Endothelial cell of umbilical vein (primary cell): Measurements from ENCODE around the gene SCN4A. TPM values are rescaled to one million over a fixed set of nuclear protein-coding genes. Genes with fewer than 3 reads are reported as not detected.

ENCODE experiments used
- BruUV-seq: library from RNA; stranded (reverse); fragments of 400-500 nt; replicated peaks from 2 replicates; lab custom pipeline; 2021; lab: Mats Ljungman, UMichigan
- CTCF ChIA-PET: fragments of 300-600, 350-600 bp; sonication (Branson Sonifier 250); formaldehyde crosslinking; loops from one replicate; lab custom pipeline; 2021; ENCODE audit warnings: antibody characterized with exemption, inconsistent platforms; lab: Charles Lee
- POLR2A ChIA-PET: fragments of 300-600, 350-600 bp; sonication (Branson Sonifier 250); formaldehyde crosslinking; loops from one replicate; lab custom pipeline; 2021; ENCODE audit warnings: antibody characterized with exemption, inconsistent platforms; lab: Charles Lee
- DNase-seq: peaks from one replicate; pipeline ENCODE4 v3.0.0-alpha.2; 2011; ENCODE audit warnings: low read depth, low spot score
- FAIRE-seq: peaks from 2 replicates; lab custom pipeline; 2011; peaks lifted over from hg19 to GRCh38; lab: Jason Lieb, UNC
- H2AFZ ChIP-seq: 2 replicates; pipeline ENCODE4 v1.6.0; 2012; ENCODE audit warnings: low read depth, low read length, control low read depth, inconsistent platforms
- H3K27ac ChIP-seq: 2 replicates; pipeline ENCODE4 v1.5.1; 2011; ENCODE audit warnings: low read depth, mild to moderate bottlenecking, control low read depth, low read length, moderate library complexity; ENCODE audit not compliant: insufficient read depth
- H3K27me3 ChIP-seq, 2 experiments: 2 replicates each; pipeline versions ENCODE4 v1.6.0 to v1.6.1; 2011; ENCODE audit warnings: low read length in 2 of 2, mixed read lengths in 1 of 2; ENCODE audit not compliant: control insufficient read depth in 2 of 2, insufficient read depth in 2 of 2
- H3K36me3 ChIP-seq, 2 experiments: 2 replicates in 1 of 2; 3 replicates in 1 of 2; pipeline ENCODE4 v1.5.1; 2011; ENCODE audit warnings: low read length in 2 of 2, mild to moderate bottlenecking in 1 of 2, moderate library complexity in 1 of 2; ENCODE audit not compliant: control insufficient read depth in 2 of 2, insufficient read depth in 2 of 2; ENCODE audit errors: extremely low read depth in 1 of 2
- H3K4me1 ChIP-seq: 3 replicates; pipeline ENCODE4 v1.5.1; 2011; ENCODE audit warnings: mild to moderate bottlenecking, low read length; ENCODE audit not compliant: control insufficient read depth, insufficient read depth; ENCODE audit errors: extremely low read depth
- H3K4me2 ChIP-seq: 2 replicates; pipeline ENCODE4 v1.6.1; 2011; ENCODE audit warnings: low read length, control low read depth, mixed read lengths; ENCODE audit not compliant: insufficient read depth
- H3K4me3 ChIP-seq, 3 experiments: fragments of 200-600 bp in 1 of 3; sonication (generic), shearing (Covaris generic) in 1 of 3; replicated peaks in 1 of 3; 2 replicates each; pipeline ENCODE4 v1.5.1; 2011 to 2016; ENCODE audit warnings: control low read depth in 3 of 3, low read length in 3 of 3, mild to moderate bottlenecking in 2 of 3, inconsistent platforms in 1 of 3, low read depth in 1 of 3, moderate library complexity in 1 of 3; ENCODE audit not compliant: insufficient read depth in 1 of 3
- H3K79me2 ChIP-seq: 2 replicates; pipeline ENCODE4 v1.6.0; 2012; ENCODE audit warnings: low read length, inconsistent platforms; ENCODE audit not compliant: control insufficient read depth, insufficient read depth
- H3K9ac ChIP-seq: replicated peaks from 2 replicates; pipeline ENCODE3; 2011; ENCODE audit warnings: low read length, control low read depth; ENCODE audit not compliant: insufficient read depth; ENCODE audit errors: extremely low read depth
- H3K9me1 ChIP-seq: replicated peaks from 3 replicates; pipeline ENCODE4 v1.6.0; 2011; ENCODE audit warnings: mild to moderate bottlenecking, low read length; ENCODE audit not compliant: control insufficient read depth, insufficient read depth; ENCODE audit errors: extremely low read depth
- H3K9me3 ChIP-seq: replicated peaks from 2 replicates; pipeline ENCODE4 v1.5.1; 2012; ENCODE audit warnings: low read length, inconsistent platforms; ENCODE audit not compliant: control insufficient read depth, insufficient read depth
- H4K20me1 ChIP-seq: replicated peaks from 2 replicates; pipeline ENCODE3; 2011; ENCODE audit warnings: mild to moderate bottlenecking, low read length; ENCODE audit not compliant: control insufficient read depth, insufficient read depth; ENCODE audit errors: extremely low read depth
- EZH2 ChIP-seq: IDR thresholded peaks from 2 replicates; pipeline ENCODE4 v1.6.1; 2012; ENCODE audit warnings: borderline replicate concordance, low read depth, mild to moderate bottlenecking, moderate library complexity, low read length, inconsistent platforms; ENCODE audit not compliant: severe bottlenecking
- FOS ChIP-seq: IDR thresholded peaks from 2 replicates; pipeline ENCODE4 v1.6.1; 2011; ENCODE audit warnings: mild to moderate bottlenecking, low read length, moderate library complexity, borderline replicate concordance; ENCODE audit not compliant: insufficient read depth
- GATA2 ChIP-seq: IDR thresholded peaks from 2 replicates; pipeline ENCODE4 v1.7.0; 2011; ENCODE audit warnings: low read depth, mild to moderate bottlenecking, moderate library complexity, mixed read lengths, low read length; ENCODE audit not compliant: insufficient read length, insufficient read depth
- MYC ChIP-seq: IDR thresholded peaks from one replicate; pipeline ENCODE4 v1.6.1; 2011; ENCODE audit warnings: mild to moderate bottlenecking, low read depth, low read length
- POLR2AphosphoS5 ChIP-seq: IDR thresholded peaks from 2 replicates; pipeline ENCODE4 v1.6.1; 2012; ENCODE audit warnings: low read depth, mild to moderate bottlenecking, control low read depth, low read length, moderate library complexity; ENCODE audit not compliant: insufficient read depth
- dilution Hi-C: fragments of 300-500 bp; cut with MboI; formaldehyde crosslinking; loops from one replicate; pipeline ENCODE4 v1.15.0; 2019; ENCODE audit warnings: low sequenced_read_pairs; ENCODE audit not compliant: extremely low pct_ligation_motif_present
- intact Hi-C: fragments of 100-400 bp; cut with micrococcal nuclease; formaldehyde crosslinking; loops from one replicate; pipeline ENCODE4 v1.10.0; 2022
- polyA plus RNA-seq, 4 experiments: library from polyadenylated mRNA; depleted of rRNA in 3 of 4; stranded (reverse) in 3 of 4; unstranded in 1 of 4; fragments of >200 nt; gene quantifications; 2 replicates each; pipeline versions ENCODE4 v1.2.1 to v1.2.3, GENCODE V29; 2011 to 2012; ENCODE audit warnings: missing spikeins in 1 of 4
- total RNA-seq: library from RNA; stranded (reverse); gene quantifications from 2 replicates; pipeline ENCODE4 v1.2.3, GENCODE V29; 2021
- TF ChIP-seq, protein P1 (sequence below), 2 donors: IDR thresholded peaks; 1 replicate in 1 of 2; 2 replicates in 1 of 2; pipeline ENCODE4 v1.5.1; 2011; ENCODE audit warnings: low read length in 2 of 2, mild to moderate bottlenecking in 2 of 2, moderate library complexity in 2 of 2, control low read depth in 1 of 2, inconsistent platforms in 1 of 2, low read depth in 1 of 2; ENCODE audit not compliant: insufficient read depth in 1 of 2; ENCODE audit errors: extremely low read depth in 1 of 2

SCN4A gene
- total and polyA plus RNA-seq, 2 donors (not counting 3 experiments of a cell fraction or from before 2014, with no cell fraction given) = 0.01 to 0.40 TPM

DNA sequence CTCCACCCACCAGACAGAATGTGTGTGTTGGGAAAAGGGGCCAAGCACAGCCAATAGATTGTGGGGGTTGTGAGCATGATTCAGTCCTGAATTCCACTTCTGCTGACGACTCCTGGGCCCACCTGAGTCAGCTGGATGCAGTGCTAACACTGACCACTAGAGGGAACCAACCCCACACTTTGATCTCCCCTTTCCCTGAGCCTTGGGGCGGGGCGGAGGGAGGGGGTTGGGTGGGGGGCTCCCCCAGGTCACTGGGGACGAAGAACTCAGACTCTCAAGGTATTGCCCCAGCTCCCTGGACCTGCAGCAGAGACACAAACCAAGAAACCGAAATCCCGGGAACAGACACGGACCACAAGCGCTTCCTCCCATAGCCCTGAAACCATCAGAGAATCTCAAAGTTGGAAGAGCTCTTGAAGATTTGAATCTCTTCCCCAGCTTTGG, 61.0 kb downstream of the SCN4A start:
- TF ChIP-seq FOS (no peak), EZH2 (no peak), GATA2 (no peak), MYC (no peak), POLR2AphosphoS5 (no peak)
- TF ChIP-seq, protein P1, sequence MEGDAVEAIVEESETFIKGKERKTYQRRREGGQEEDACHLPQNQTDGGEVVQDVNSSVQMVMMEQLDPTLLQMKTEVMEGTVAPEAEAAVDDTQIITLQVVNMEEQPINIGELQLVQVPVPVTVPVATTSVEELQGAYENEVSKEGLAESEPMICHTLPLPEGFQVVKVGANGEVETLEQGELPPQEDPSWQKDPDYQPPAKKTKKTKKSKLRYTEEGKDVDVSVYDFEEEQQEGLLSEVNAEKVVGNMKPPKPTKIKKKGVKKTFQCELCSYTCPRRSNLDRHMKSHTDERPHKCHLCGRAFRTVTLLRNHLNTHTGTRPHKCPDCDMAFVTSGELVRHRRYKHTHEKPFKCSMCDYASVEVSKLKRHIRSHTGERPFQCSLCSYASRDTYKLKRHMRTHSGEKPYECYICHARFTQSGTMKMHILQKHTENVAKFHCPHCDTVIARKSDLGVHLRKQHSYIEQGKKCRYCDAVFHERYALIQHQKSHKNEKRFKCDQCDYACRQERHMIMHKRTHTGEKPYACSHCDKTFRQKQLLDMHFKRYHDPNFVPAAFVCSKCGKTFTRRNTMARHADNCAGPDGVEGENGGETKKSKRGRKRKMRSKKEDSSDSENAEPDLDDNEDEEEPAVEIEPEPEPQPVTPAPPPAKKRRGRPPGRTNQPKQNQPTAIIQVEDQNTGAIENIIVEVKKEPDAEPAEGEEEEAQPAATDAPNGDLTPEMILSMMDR (IDR thresholded peaks at IDR 0.05; ENCODE audit: extremely low read depth in 1 of 2, insufficient read depth in 1 of 2, low read depth in 1 of 2, low read length in 2 of 2) = peak; percentile 34 to 70
- dilution Hi-C loops = no loop called here
- ChIA-PET POLR2A (no interaction called here), CTCF (interaction anchor here (1.0 to 4.7 kb wide), 17 partner anchors 8 to 371 kb away, joined by 3 to 33 read pairs (median 4); partner anchors contain the start of gene ERN1)
- FAIRE-seq = peak; percentile 69
- Histone ChIP-seq H3K36me3 (no peaks in the 10 kb centered on the region), H3K4me2 (no peak overlapping the region), H3K4me1 (no peaks in the 10 kb centered on the region), H3K27ac (no peak overlapping the region), H3K9ac (no peak overlapping the region), H3K9me3 (no peaks in the 10 kb centered on the region), H3K27me3 (peaks cover 6 to 8% of the 10 kb centered on the region in 2 experiments), H3K9me1 (no peaks in the 10 kb centered on the region), H4K20me1 (no peaks in the 10 kb centered on the region), H3K79me2 (no peaks in the 10 kb centered on the region), H3K4me3 (no peak overlapping the region), H2AFZ (no peak overlapping the region)
- intact Hi-C loops = loop anchor here (2.0 kb wide), 2 partner anchors 219 to 367 kb away; partner anchors contain the start of gene ERN1
- no TSS peak for BruUV-seq
- peak; percentile 26 for DNase-seq
